ENCODE data around the gene YPEL3. TPM values are rescaled to one million over a fixed set of nuclear protein-coding genes. Genes with fewer than 3 reads are reported as not detected.

The YPEL3 gene
- polyA plus RNA-seq, 1 donor from 2014 or later, result 76.9 TPM

DNA sequence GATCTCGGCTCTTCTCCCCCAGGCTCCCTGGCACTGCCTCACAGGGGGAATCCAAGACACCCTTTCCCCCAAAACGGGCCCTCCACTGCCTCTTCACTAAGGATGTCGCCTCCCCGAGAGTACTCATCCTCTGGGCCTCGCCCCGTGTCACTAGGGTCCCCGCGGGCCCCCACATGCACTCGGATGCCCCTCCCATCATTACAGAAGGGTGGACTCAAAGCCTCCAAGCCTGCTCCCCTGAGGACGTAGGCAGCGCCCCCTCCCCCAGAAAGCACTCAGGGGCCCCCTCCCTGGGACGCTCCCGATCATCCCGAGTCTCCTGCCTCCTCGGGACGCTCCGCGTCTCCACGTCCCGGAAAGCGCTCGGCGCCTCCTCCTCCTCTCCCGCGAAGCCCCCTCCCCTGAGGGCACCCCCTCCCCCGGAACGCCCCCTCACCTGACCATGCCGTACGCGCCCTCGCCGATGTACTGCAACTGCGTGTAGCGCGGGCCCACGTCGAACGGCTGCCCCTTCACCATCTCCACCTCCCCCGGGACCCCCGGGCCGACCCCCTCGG, 26.7 kb upstream of the YPEL3 start:
- TF ChIP-seq, protein P1, sequence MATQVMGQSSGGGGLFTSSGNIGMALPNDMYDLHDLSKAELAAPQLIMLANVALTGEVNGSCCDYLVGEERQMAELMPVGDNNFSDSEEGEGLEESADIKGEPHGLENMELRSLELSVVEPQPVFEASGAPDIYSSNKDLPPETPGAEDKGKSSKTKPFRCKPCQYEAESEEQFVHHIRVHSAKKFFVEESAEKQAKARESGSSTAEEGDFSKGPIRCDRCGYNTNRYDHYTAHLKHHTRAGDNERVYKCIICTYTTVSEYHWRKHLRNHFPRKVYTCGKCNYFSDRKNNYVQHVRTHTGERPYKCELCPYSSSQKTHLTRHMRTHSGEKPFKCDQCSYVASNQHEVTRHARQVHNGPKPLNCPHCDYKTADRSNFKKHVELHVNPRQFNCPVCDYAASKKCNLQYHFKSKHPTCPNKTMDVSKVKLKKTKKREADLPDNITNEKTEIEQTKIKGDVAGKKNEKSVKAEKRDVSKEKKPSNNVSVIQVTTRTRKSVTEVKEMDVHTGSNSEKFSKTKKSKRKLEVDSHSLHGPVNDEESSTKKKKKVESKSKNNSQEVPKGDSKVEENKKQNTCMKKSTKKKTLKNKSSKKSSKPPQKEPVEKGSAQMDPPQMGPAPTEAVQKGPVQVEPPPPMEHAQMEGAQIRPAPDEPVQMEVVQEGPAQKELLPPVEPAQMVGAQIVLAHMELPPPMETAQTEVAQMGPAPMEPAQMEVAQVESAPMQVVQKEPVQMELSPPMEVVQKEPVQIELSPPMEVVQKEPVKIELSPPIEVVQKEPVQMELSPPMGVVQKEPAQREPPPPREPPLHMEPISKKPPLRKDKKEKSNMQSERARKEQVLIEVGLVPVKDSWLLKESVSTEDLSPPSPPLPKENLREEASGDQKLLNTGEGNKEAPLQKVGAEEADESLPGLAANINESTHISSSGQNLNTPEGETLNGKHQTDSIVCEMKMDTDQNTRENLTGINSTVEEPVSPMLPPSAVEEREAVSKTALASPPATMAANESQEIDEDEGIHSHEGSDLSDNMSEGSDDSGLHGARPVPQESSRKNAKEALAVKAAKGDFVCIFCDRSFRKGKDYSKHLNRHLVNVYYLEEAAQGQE (IDR thresholded peaks at IDR 0.05; ENCODE audit: borderline replicate concordance), result peak; percentile 8
- no peak for TF ChIP-seq EP300 (conservative IDR thresholded peaks at IDR 0.05; ENCODE audit: poor library complexity, severe bottlenecking)
- peak; percentile 16 for TF ChIP-seq MXI1 (conservative IDR thresholded peaks at IDR 0.05; ENCODE audit: poor library complexity, severe bottlenecking)
- TF ChIP-seq POLR2AphosphoS5 (IDR thresholded peaks at IDR 0.05), result peak; percentile 7
- no peak for TF ChIP-seq RAD21 (conservative IDR thresholded peaks at IDR 0.05)
- no peak for TF ChIP-seq TAF1 (IDR thresholded peaks at IDR 0.05; ENCODE audit: low read depth)
- TF ChIP-seq, protein P2, sequence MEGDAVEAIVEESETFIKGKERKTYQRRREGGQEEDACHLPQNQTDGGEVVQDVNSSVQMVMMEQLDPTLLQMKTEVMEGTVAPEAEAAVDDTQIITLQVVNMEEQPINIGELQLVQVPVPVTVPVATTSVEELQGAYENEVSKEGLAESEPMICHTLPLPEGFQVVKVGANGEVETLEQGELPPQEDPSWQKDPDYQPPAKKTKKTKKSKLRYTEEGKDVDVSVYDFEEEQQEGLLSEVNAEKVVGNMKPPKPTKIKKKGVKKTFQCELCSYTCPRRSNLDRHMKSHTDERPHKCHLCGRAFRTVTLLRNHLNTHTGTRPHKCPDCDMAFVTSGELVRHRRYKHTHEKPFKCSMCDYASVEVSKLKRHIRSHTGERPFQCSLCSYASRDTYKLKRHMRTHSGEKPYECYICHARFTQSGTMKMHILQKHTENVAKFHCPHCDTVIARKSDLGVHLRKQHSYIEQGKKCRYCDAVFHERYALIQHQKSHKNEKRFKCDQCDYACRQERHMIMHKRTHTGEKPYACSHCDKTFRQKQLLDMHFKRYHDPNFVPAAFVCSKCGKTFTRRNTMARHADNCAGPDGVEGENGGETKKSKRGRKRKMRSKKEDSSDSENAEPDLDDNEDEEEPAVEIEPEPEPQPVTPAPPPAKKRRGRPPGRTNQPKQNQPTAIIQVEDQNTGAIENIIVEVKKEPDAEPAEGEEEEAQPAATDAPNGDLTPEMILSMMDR (IDR thresholded peaks at IDR 0.05; ENCODE audit: poor library complexity, severe bottlenecking), result no peak
- no peak for TF ChIP-seq SMC3 (conservative IDR thresholded peaks at IDR 0.05; ENCODE audit: poor library complexity)
- no peak for TF ChIP-seq EZH2 (IDR thresholded peaks at IDR 0.05; ENCODE audit: borderline replicate concordance, insufficient read depth, low read length, poor library complexity, severe bottlenecking)
- Histone ChIP-seq H4K20me1 (ENCODE audit: insufficient read depth) (no peaks in the 10 kb centered on the region), H3F3A (ENCODE audit: insufficient read depth, low read length, poor library complexity, severe bottlenecking) (no peaks in the 10 kb centered on the region), H2AFZ (ENCODE audit: low read depth, low read length) (peak overlapping the region; percentile 75), H3K79me2 (replicated peaks; ENCODE audit: insufficient read depth, low read length) (no peaks in the 10 kb centered on the region), H3K27me3 (ENCODE audit: insufficient read depth, low read depth, low read length) (no peaks in the 10 kb centered on the region), H3K36me3 (ENCODE audit: insufficient read depth, low read length) (no peaks in the 10 kb centered on the region), H3K9ac (ENCODE audit: low read length) (peak overlapping the region; percentile 85), H3K9me2 (ENCODE audit: insufficient read depth, low read length) (no peaks in the 10 kb centered on the region), H3K4me2 (ENCODE audit: low read length) (peak overlapping the region; percentile 80), H3K27ac (ENCODE audit: low read length) (peak overlapping the region; percentile 55), H3K9me3 (ENCODE audit: low read length) (no peaks in the 10 kb centered on the region), H3K4me3 (ENCODE audit: low read length) (peak overlapping the region; percentile 90)

DNA sequence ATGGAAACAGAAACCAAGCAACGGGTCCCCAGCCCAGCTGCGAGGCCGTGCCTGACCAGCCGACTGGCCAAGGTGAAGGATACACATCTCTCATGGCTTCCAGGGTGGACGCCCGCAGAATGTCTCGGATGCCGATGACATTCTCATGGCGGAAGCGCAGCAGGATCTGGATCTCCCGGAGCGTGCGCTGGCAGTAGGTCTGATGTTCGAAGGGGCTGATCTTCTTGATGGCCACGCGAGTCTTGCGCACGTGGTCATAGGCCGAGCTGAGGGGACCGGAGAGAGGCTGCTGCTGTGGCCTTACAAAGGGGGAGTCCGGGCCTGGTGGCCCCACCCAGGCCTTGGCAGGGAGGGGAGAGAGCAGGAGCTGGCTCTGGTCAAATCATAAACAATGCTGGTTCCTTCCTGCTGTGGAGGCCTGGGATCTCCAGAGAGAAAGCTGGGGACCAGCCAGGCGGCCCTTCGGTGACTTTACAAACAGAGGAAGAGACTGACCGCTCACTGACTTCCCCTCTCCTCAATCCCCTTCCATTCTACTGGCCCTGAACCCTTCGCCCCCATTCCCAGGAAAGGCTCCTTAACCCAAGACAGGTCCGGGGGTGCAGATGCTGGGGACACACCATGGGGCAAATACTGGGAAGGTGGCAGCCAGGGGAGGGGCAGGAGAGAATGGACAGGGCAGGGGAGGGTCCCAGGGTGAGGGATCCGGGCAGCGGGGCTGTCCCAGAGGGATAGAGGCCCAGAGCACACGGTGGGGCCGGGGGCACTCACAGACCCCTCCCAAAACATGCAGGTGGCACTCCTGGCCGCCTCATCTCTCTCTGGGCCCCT, 25.9 kb upstream of the YPEL3 start:
- H3K4me2 ChIP-seq (ENCODE audit: low read length), result peak overlapping the region; percentile 80
- TF ChIP-seq POLR2AphosphoS5 (IDR thresholded peaks at IDR 0.05) (no peak), EZH2 (IDR thresholded peaks at IDR 0.05; ENCODE audit: borderline replicate concordance, insufficient read depth, low read length, poor library complexity, severe bottlenecking) (no peak), EP300 (conservative IDR thresholded peaks at IDR 0.05; ENCODE audit: poor library complexity, severe bottlenecking) (no peak), MXI1 (conservative IDR thresholded peaks at IDR 0.05; ENCODE audit: poor library complexity, severe bottlenecking) (no peak), SMC3 (conservative IDR thresholded peaks at IDR 0.05; ENCODE audit: poor library complexity) (no peak), RAD21 (conservative IDR thresholded peaks at IDR 0.05) (no peak), TAF1 (IDR thresholded peaks at IDR 0.05; ENCODE audit: low read depth) (no peak)
- TF ChIP-seq, protein P1 (IDR thresholded peaks at IDR 0.05; ENCODE audit: borderline replicate concordance), result no peak
- TF ChIP-seq, protein P2 (IDR thresholded peaks at IDR 0.05; ENCODE audit: poor library complexity, severe bottlenecking), result no peak
- H3F3A ChIP-seq (ENCODE audit: insufficient read depth, low read length, poor library complexity, severe bottlenecking), result no peaks in the 10 kb centered on the region
- H3K4me3 ChIP-seq (ENCODE audit: low read length), result peak overlapping the region; percentile 90
- peak overlapping the region; percentile 55 for H3K27ac ChIP-seq (ENCODE audit: low read length)
- H3K27me3 ChIP-seq (ENCODE audit: insufficient read depth, low read depth, low read length), result no peaks in the 10 kb centered on the region
- H3K36me3 ChIP-seq (ENCODE audit: insufficient read depth, low read length), result no peaks in the 10 kb centered on the region
- no peaks in the 10 kb centered on the region for H4K20me1 ChIP-seq (ENCODE audit: insufficient read depth)
- peak overlapping the region; percentile 75 for H2AFZ ChIP-seq (ENCODE audit: low read depth, low read length)
- H3K9ac ChIP-seq (ENCODE audit: low read length), result peak overlapping the region; percentile 85
- no peaks in the 10 kb centered on the region for H3K79me2 ChIP-seq (replicated peaks; ENCODE audit: insufficient read depth, low read length)
- H3K9me2 ChIP-seq (ENCODE audit: insufficient read depth, low read length), result no peaks in the 10 kb centered on the region
- no peaks in the 10 kb centered on the region for H3K9me3 ChIP-seq (ENCODE audit: low read length)

All from neural cell (in vitro differentiated cells).